Left lung (tissue), 10 donors: ENCODE results near the gene EXOC4. TPM values are rescaled to one million over a fixed set of nuclear protein-coding genes. Genes with fewer than 3 reads are reported as not detected.

ENCODE experiments used
- ATAC-seq: fragments of 200-7000 bp; cut with Tn5 transposase; one replicate; pipeline ENCODE4 v1.9.1; 2020; ENCODE audit warnings: moderate library complexity
- DNase-seq, 4 donors: peaks; one replicate each; pipeline ENCODE4 v3.0.0-alpha.2; 2013 to 2020
- H3K27ac ChIP-seq, 2 donors: fragments of 200-600 bp; sonication (generic) in 1 of 2; one replicate each; pipeline versions ENCODE4 v1.5.0 to v1.8.0; 2020 to 2021
- H3K27me3 ChIP-seq, 2 donors: fragments of 200-600 bp; sonication (generic) in 1 of 2; one replicate each; pipeline versions ENCODE4 v1.5.0 to v1.8.0; 2020 to 2021
- H3K36me3 ChIP-seq, 2 donors: fragments of 200-600 bp; sonication (generic) in 1 of 2; one replicate each; pipeline versions ENCODE4 v1.5.0 to v1.8.0; 2020 to 2021
- H3K4me1 ChIP-seq, 2 donors: fragments of 200-600 bp; one replicate each; pipeline ENCODE4 v1.8.0; 2021
- H3K4me3 ChIP-seq, 2 donors: fragments of 200-600 bp; sonication (generic) in 1 of 2; one replicate each; pipeline versions ENCODE4 v1.5.0 to v1.8.0; 2020 to 2021; ENCODE audit warnings: mild to moderate bottlenecking in 1 of 2
- H3K9me3 ChIP-seq, 2 donors: fragments of 200-600 bp; sonication (generic) in 1 of 2; one replicate each; pipeline versions ENCODE4 v1.5.0 to v1.8.0; 2020 to 2021
- CTCF ChIP-seq, 2 donors: fragments of 200-600 bp; sonication (generic) in 1 of 2; IDR thresholded peaks; one replicate each; pipeline versions ENCODE4 v1.5.0 to v1.8.0; 2021; ENCODE audit warnings: antibody characterized with exemption in 2 of 2
- intact Hi-C, 2 donors: fragments of 100-400 bp; cut with DNase I; formaldehyde crosslinking; loops; one replicate each; pipeline versions ENCODE4 v1.11.2 to v1.14.2; 2022
- polyA plus RNA-seq, 6 donors: library from polyadenylated mRNA; unstranded; fragments of 120-200 nt; gene quantifications; one replicate each; pipeline ENCODE4 v1.2.1, GENCODE V29; 2013; ENCODE audit not compliant: insufficient read length in 6 of 6
- total RNA-seq, 2 donors: library from RNA; stranded (reverse); fragmentation: NEBNext Ultra II Directional; extraction: Animal tissue kit (Norgen Biotek cat#: 25700); gene quantifications; one replicate each; pipeline ENCODE4 v1.2.1, GENCODE V29; 2021
- donor health status: DM: no; HTN: yes; CAD: no.
- donor health status: DM: no; HTN: no; CAD: no.

The EXOC4 gene
- total and polyA plus RNA-seq, 8 donors = 52.5 to 79.4 (median 65.9) TPM

GRCh38 chr7:133437544-133437943 is 184.7 kb downstream of the EXOC4 start:
- H3K27ac ChIP-seq = no peak overlapping the region
- no peak for TF ChIP-seq CTCF (IDR thresholded peaks at IDR 0.05)
- DNase-seq = no peak
- ATAC-seq = no peak
- no peaks in the 10 kb centered on the region for H3K9me3 ChIP-seq
- H3K4me3 ChIP-seq = no peak overlapping the region
- intact Hi-C loops = no loop called here
- peaks cover 0 to 6% of the 10 kb centered on the region in 2 donors for H3K4me1 ChIP-seq
- no peaks in the 10 kb centered on the region for H3K36me3 ChIP-seq
- no peaks in the 10 kb centered on the region for H3K27me3 ChIP-seq

GRCh38 chr7:133442818-133443217 is 189.9 kb downstream of the EXOC4 start:
- TF ChIP-seq CTCF (IDR thresholded peaks at IDR 0.05) = no peak
- ATAC-seq (no peak), DNase-seq (no peak)

GRCh38 chr7:133445617-133446016 is 192.7 kb downstream of the EXOC4 start:
- no peaks in the 10 kb centered on the region for H3K9me3 ChIP-seq
- no peak overlapping the region for H3K4me3 ChIP-seq
- H3K4me1 ChIP-seq = no peaks in the 10 kb centered on the region
- no peak for TF ChIP-seq CTCF (IDR thresholded peaks at IDR 0.05)
- no peaks in the 10 kb centered on the region for H3K27me3 ChIP-seq
- no peak for ATAC-seq
- no peaks in the 10 kb centered on the region for H3K36me3 ChIP-seq
- no peak overlapping the region for H3K27ac ChIP-seq
- intact Hi-C loops = no loop called here
- no peak for DNase-seq

More at GRCh38 chr7:133442818-133443217, 189.9 kb downstream of the EXOC4 start:
- H3K27me3 ChIP-seq = no peaks in the 10 kb centered on the region
- H3K36me3 ChIP-seq = no peaks in the 10 kb centered on the region
- intact Hi-C loops = no loop called here
- no peak overlapping the region for H3K27ac ChIP-seq
- H3K9me3 ChIP-seq = no peaks in the 10 kb centered on the region
- H3K4me3 ChIP-seq = no peak overlapping the region
- H3K4me1 ChIP-seq = no peaks in the 10 kb centered on the region

- DNase-seq (no peak), ATAC-seq (no peak)
- Histone ChIP-seq H3K36me3 (no peaks in the 10 kb centered on the region), H3K27ac (no peak overlapping the region), H3K4me3 (no peak overlapping the region), H3K27me3 (no peaks in the 10 kb centered on the region), H3K4me1 (no peaks in the 10 kb centered on the region), H3K9me3 (no peaks in the 10 kb centered on the region)
- intact Hi-C loops = no loop called here
- no peak for TF ChIP-seq CTCF (IDR thresholded peaks at IDR 0.05)
Measured at GRCh38 chr7:133448012-133448411, 195.1 kb downstream of the EXOC4 start.

GRCh38 chr7:133452577-133452976 is 199.7 kb downstream of the EXOC4 start:
- intact Hi-C loops = no loop called here
- Histone ChIP-seq H3K36me3 (no peaks in the 10 kb centered on the region), H3K4me1 (no peaks in the 10 kb centered on the region), H3K4me3 (no peak overlapping the region), H3K27me3 (no peaks in the 10 kb centered on the region), H3K27ac (no peak overlapping the region), H3K9me3 (no peaks in the 10 kb centered on the region)
- TF ChIP-seq CTCF (IDR thresholded peaks at IDR 0.05) = no peak
- no peak for ATAC-seq
- DNase-seq = no peak
